ENCODE measurements around the gene MLPH. TPM values are rescaled to one million over a fixed set of nuclear protein-coding genes. Genes with fewer than 3 reads are reported as not detected.

MLPH gene
- total RNA-seq = 10 to 100 TPM in 2 of 4 donors, 1 to 10 TPM in 2; 1.8 to 13.8 (median 10.8) TPM

- H3K36me3 ChIP-seq = no peaks in the 10 kb centered on the region
- peak within 1 kb of the TSS in 2 of 4 donors; percentile 19 to 60 for H3K27ac ChIP-seq
- peaks cover 0 to 31% (median 12%) of the 10 kb centered on the region in 3 donors for H3K4me1 ChIP-seq
- H3K4me3 ChIP-seq = peak within 1 kb of the TSS; percentile 24 to 57
- peak; percentile 56 for ATAC-seq
- H3K27me3 ChIP-seq = peaks cover 37% of the 10 kb centered on the region
- WGBS, 2 donors (ENCODE audit: low coverage in 1 of 2) = no CpG with 5 or more reads among the region's 63 CpGs
- peaks cover 0 to 16% (median 2%) of the 10 kb centered on the region in 3 donors for H3K9me3 ChIP-seq
- TF ChIP-seq POLR2AphosphoS5 (IDR thresholded peaks at IDR 0.05) (no peak), EP300 (IDR thresholded peaks at IDR 0.05) (no peak)
These were observed at the start of gene MLPH for GRCh38 chr2:237486819-237487448. Gene MLPH (plus strand): TSS chr2:237487251. CDS start chr2:237493427, 6,176 bp downstream.

GRCh38 chr2:237437566-237437965 is 49.5 kb upstream of the MLPH start:
- Histone ChIP-seq H3K4me3 (no peak overlapping the region), H3K9me3 (peaks cover 0 to 5% (median 0%) of the 10 kb centered on the region in 3 donors), H3K4me1 (peaks cover 0 to 58% (median 14%) of the 10 kb centered on the region in 3 donors), H3K27ac (peak overlapping the region in 3 of 4 donors; percentile 9 to 83 (median 83)), H3K27me3 (no peaks in the 10 kb centered on the region), H3K36me3 (no peaks in the 10 kb centered on the region)
- ATAC-seq = no peak
- TF ChIP-seq EP300 (IDR thresholded peaks at IDR 0.05) (no peak), CTCF (IDR thresholded peaks at IDR 0.05) (no peak), POLR2AphosphoS5 (IDR thresholded peaks at IDR 0.05) (no peak), POLR2A (IDR thresholded peaks at IDR 0.05) (no peak)
- WGBS, 2 donors (ENCODE audit: low coverage in 1 of 2) = 80 to 90% methylated on average over 1 to 2 of the region's 5 CpGs

GRCh38 chr2:237438080-237438940 is 48.7 kb upstream of the MLPH start:
- no peak for ATAC-seq
- Histone ChIP-seq H3K4me3 (no peak overlapping the region), H3K27ac (peak overlapping the region in 2 of 4 donors; percentile 83), H3K27me3 (no peaks in the 10 kb centered on the region), H3K4me1 (peaks cover 0 to 54% (median 14%) of the 10 kb centered on the region in 3 donors), H3K36me3 (no peaks in the 10 kb centered on the region), H3K9me3 (peaks cover 0 to 5% (median 0%) of the 10 kb centered on the region in 3 donors)
- 27 to 40% methylated on average over 2 to 4 of the region's 8 CpGs for WGBS, 2 donors (ENCODE audit: low coverage in 1 of 2)
- TF ChIP-seq POLR2AphosphoS5 (IDR thresholded peaks at IDR 0.05) = no peak
- no peak for TF ChIP-seq CTCF (IDR thresholded peaks at IDR 0.05)
- TF ChIP-seq POLR2A (IDR thresholded peaks at IDR 0.05) = no peak
- no peak for TF ChIP-seq EP300 (IDR thresholded peaks at IDR 0.05)

GRCh38 chr2:237440819-237441281 is 46.2 kb upstream of the MLPH start:
- no peaks in the 10 kb centered on the region for H3K36me3 ChIP-seq
- no peak overlapping the region for H3K4me3 ChIP-seq
- WGBS, 2 donors (ENCODE audit: low coverage in 1 of 2) = 39 to 44% methylated on average over 2 of the region's 2 CpGs
- H3K27me3 ChIP-seq = no peaks in the 10 kb centered on the region
- ATAC-seq = peak; percentile 4
- peaks cover 0 to 34% (median 6%) of the 10 kb centered on the region in 3 donors for H3K4me1 ChIP-seq
- peaks cover 0 to 5% (median 0%) of the 10 kb centered on the region in 3 donors for H3K9me3 ChIP-seq
- peak overlapping the region in 3 of 4 donors; percentile 67 to 68 (median 68) for H3K27ac ChIP-seq
- no peak for TF ChIP-seq POLR2A (IDR thresholded peaks at IDR 0.05)
- TF ChIP-seq CTCF (IDR thresholded peaks at IDR 0.05) = no peak
- no peak for TF ChIP-seq EP300 (IDR thresholded peaks at IDR 0.05)
- TF ChIP-seq POLR2AphosphoS5 (IDR thresholded peaks at IDR 0.05) = no peak

GRCh38 chr2:237441605-237442274 is 45.3 kb upstream of the MLPH start:
- H3K36me3 ChIP-seq = no peaks in the 10 kb centered on the region
- H3K4me1 ChIP-seq = peaks cover 0 to 26% (median 6%) of the 10 kb centered on the region in 3 donors
- H3K4me3 ChIP-seq = no peak overlapping the region
- H3K9me3 ChIP-seq = peaks cover 0 to 5% (median 0%) of the 10 kb centered on the region in 3 donors
- peak; percentile 87 for ATAC-seq
- peak overlapping the region in 3 of 4 donors; percentile 12 to 68 (median 67) for H3K27ac ChIP-seq
- TF ChIP-seq CTCF (IDR thresholded peaks at IDR 0.05) = no peak
- TF ChIP-seq POLR2AphosphoS5 (IDR thresholded peaks at IDR 0.05) = peak; percentile 43
- no peaks in the 10 kb centered on the region for H3K27me3 ChIP-seq
- WGBS, 2 donors (ENCODE audit: low coverage in 1 of 2) = 5 to 29% methylated on average over 2 of the region's 2 CpGs
